GM19395 (cell line): ENCODE results near the gene TMA7.
"Not testable (repeated sequence)": the region's sequence is repeated elsewhere in the genome, so short reads cannot be mapped to it uniquely, and the experiment has no call there.

Experiments used
- ATAC-seq: cut with Tn5 transposase; IDR thresholded peaks from one replicate; pipeline ENCODE4 v1.9.1; 2021; ENCODE audit warnings: mild to moderate bottlenecking, moderate library complexity; ENCODE audit not compliant: unreplicated experiment

Gene TMA7

GRCh38 chr3:48439820-48440589 is at the start of gene TMA7, which contains the start of gene CCDC51:
TSS of gene TMA7 (plus strand) at chr3:48440257. CDS start at chr3:48440297, 40 bp downstream.
TSS of gene CCDC51 (minus strand) at chr3:48440119. CDS start at chr3:48435128, 4,991 bp downstream.
- peak; percentile 92 for ATAC-seq

DNA sequence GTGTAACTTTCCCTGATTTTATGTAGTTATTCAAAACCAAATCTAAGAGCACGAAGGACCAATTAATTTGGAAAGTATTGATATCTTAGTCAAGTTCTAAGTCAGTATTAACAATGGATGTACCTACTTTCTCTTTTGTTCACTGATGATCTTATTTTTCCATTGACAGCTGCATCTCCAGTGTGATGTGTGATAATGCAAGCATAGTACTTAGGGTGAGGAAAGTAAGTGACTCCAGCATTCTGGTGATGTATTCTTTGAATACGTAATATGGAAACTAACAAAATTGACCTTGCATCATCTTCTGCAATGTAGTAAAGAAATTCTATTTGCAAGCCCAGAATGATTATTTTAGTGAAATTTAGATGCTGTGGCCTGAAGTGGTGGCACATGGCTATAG is 45.7 kb upstream of the TMA7 start:
- ATAC-seq = no peak

GRCh38 chr3:48395714-48396113 is 44.3 kb upstream of the TMA7 start:
- ATAC-seq = no peak

DNA sequence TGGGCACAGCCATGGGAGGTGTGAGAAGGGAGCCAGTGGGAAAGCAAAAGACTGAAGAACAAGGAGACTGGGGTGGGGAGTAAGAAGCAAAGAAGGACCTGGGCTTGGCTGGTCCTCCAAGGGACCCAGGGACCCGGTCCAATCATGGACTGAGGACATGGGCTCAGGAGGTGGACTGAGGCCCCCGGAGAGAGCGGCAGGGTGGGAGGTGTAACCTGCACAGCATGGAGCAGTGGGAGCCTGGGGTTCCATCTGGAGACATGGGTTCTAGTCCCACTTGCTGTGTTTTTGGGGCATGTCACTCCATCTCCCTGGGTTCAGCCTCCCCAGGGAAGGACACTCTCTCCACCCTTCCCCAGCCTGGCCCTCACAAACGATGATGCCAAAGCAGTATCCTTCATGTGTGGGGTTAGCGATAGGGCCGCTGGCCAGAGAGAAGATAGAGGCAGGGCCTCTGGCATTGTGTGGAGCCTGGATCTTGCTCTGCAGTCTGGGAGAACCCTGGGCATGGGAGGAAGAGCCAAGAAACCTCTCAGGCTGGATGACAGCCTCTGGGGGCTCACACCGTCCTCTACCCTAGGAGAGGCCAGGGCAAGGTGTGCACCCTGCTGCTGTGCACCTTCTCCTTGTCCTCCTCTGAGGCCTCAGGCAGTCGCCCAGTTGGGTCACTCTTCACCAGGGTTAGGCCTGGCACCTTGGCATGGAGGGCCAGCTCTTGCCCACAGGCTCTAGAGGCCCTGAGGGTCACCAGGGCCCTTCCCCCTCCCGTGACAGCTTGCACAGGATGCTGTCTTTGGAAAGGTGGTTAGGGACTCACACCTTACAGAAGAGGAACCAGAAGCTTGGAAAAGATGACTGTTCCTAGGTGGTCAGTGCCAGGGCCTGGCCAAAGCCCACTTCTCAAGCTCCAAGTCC is 42.0 kb upstream of the TMA7 start:
- ATAC-seq = no peak

DNA sequence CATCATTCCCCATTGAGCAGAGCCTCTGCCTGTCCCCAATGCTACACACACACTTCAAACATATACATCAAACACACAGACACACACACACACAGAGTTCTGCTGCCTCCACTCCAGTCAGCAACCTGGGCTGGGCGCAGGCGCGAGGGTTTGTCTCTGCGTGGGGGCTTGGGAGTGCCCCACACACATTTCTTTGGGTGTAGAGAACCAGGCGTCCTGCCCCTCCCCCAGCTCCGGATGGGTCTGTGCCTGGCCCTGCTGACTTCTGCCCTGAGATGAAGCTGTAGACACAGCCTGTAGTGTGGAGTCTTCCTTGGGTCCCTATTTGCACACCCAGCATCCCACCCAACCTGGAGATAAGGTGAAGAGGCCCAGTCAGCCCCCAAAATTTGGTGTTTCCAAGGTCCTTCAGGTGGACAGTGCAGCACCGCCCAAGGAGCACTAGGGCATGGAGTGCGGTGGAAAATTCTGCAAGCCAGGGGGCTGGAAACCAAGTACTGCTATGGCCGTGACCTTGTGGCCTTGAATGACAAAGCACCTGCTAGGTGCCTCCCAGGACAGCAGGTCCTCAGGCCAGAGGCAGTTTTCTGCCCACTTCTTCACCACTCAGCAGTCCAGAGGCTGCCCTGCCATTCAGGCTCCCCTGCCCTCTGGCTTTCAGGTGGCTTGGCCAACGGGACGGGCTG is 41.2 kb upstream of the TMA7 start:
- ATAC-seq = no peak

DNA sequence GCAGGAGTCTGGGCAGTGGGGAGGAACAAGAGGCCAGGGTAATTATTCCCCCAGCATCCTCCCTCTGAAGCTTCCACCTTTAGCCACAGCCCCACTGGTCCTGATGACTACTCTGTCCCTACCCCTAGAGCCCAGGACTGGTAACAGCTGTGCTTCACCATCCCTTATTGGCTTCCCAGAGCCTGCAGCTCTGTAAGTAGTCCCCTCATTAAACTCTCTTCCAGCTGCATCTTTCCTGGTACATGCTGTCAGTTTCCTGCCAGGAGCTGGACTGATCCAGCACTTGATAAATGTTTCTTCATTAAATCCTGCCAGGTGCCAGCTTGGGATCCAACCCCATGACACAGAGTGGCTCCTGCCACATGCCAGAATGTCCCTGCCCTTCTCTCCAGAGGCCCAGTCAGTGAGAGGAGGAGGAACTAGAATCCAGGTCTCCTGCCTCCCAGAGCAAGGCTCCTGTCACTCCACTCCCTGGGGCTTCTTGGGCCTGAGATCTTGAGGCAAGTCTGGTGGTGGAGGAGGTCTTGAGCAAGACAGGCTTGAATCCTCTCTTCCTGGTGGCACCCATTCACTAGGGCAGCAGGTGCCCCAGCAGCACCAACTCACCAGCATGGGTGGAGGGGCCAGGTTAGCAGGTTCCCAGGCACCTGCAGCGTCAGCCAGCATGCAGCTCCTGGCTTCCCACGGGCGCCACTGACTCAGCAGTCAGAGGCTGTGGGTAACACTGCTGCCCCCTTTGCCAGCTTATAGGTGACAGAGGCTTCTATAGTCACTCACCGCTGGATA is 40.5 kb upstream of the TMA7 start:
- no peak for ATAC-seq

DNA sequence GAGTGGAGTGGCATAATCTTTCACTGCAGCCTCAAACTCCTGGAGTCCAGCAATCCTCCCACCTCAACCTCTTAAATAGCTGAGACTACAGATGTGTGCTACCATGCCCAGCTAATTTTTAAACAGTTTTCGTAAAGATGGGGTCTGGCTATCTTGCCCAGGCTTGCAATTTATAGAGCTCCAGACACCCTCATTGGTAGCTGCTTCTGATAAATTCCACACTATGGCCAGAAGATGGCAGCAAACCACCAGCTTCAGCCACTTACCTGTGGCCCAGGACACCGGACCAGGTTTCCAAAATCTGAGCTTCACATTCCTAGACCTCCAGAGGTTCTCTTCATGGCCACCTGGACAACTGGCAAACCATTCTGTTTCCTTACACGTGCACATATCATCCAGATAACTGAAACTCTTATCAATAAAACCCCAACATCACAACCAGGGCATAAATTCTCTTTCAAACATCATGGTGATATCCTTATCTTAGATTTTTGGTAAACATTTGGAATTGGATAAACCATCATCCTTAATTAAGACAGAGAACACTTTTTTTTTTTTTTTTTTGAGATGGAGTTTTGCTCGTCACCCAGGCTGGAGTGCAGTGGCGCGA is 39.1 kb upstream of the TMA7 start:
- no peak for ATAC-seq

GRCh38 chr3:48401434-48401901 is 38.6 kb upstream of the TMA7 start:
- not testable (repeated sequence) for ATAC-seq

GRCh38 chr3:48402281-48402732 is 37.8 kb upstream of the TMA7 start:
- ATAC-seq = no peak

- no peak for ATAC-seq
These were observed 37.1 kb upstream of the TMA7 start for GRCh38 chr3:48402907-48403306.

- ATAC-seq = no peak
These were observed 36.3 kb upstream of the TMA7 start for GRCh38 chr3:48403533-48404439.

GRCh38 chr3:48404440-48405342 is 35.4 kb upstream of the TMA7 start:
- no peak for ATAC-seq

GRCh38 chr3:48405343-48405881 is 34.6 kb upstream of the TMA7 start:
- no peak for ATAC-seq

DNA sequence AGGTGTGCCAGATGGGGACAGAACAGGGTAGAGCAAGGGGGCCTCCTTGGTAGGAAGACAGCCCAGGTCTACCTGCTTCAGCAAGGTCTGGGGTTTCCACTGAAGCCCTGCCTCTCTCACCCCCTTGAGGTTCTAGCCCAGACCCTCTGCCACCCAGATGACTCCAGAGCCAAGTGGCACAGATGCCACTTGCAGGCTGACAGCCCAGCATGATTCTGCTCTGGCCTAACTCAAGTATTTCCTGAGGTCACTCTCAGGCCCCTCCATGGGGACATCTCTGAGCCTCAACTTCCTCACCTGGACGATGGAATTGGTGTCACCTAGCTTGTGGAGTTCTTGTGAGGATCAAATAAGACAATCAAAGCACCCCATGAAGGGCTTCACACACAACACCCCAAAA is 34.1 kb upstream of the TMA7 start:
- no peak for ATAC-seq

DNA sequence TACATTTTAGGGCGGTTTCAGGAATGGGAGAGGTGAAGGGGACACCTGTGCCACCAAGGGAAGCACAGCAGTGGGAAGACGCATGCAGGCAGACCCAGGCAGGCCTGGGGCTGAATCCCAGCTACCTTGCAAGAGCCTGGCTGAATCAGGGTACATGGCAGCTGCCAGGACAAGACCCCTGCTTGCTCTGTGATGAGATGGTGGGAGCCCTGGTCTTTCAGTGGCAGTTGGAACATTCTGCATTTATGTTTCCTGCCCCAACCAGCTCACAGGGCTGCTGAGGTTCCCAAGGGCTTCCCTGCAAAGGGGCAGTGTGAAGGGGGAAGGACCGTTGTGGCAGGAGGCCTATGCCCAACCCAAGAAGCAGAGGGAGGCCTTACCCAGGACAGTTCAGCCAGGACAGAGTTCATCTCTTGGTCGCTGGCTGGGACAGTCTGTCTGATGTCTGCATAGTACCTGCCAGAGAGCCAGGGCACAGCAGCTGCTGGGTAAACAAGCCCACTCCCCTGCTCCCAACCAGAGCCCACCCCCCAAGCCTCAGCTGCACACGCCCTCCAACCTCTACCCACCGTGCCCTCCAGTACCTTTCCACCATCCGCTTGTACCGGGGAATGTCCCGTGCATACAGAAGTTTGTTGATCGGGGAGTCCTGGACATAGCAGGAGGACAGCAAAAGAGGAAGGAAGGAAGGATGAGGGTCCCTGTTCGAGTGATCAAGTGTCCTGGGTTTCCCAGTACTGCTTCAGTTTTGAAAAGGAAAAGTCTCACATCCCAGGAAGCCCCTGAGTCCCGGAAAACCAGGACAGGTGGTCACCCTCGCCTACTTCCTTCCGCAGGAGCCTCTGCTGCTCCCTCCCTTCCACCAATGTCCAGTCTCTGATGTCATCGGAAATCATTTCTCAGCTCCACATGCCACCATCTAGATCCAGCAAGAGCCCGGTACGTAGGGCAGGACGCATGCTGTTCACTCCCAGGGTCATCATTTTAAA is 33.3 kb upstream of the TMA7 start:
- no peak for ATAC-seq

GRCh38 chr3:48407542-48408099 is 32.4 kb upstream of the TMA7 start:
- ATAC-seq = no peak
